Immature natural killer cell (primary cell): ENCODE measurements around the gene HDLBP. TPM values are rescaled to one million over a fixed set of nuclear protein-coding genes. Genes with fewer than 3 reads are reported as not detected.
A peak's percentile ranks its signal among the peaks of the same experiment; 100 is the strongest.

Experiments
- DNase-seq, 3 donors: peaks; one replicate each; pipeline ENCODE4 v3.0.0; 2022; ENCODE audit warnings: mixed read lengths in 1 of 3
- H3K27ac Mint-ChIP-seq, 6 donors: one replicate each; pipeline ENCODE4 v1.8.0; 2020; ENCODE audit warnings: mixed read lengths in 6 of 6, mild to moderate bottlenecking in 5 of 6, inconsistent platforms in 4 of 6, moderate library complexity in 3 of 6
- H3K27me3 Mint-ChIP-seq, 3 donors: one replicate each; pipeline ENCODE4 v1.8.0; 2020 to 2021; ENCODE audit warnings: low read depth in 3 of 3, mild to moderate bottlenecking in 3 of 3, mixed read lengths in 3 of 3, moderate library complexity in 3 of 3, inconsistent platforms in 1 of 3
- H3K36me3 Mint-ChIP-seq, 3 donors: one replicate each; pipeline ENCODE4 v1.8.0; 2020; ENCODE audit warnings: mixed read lengths in 3 of 3, inconsistent platforms in 2 of 3, mild to moderate bottlenecking in 2 of 3
- H3K4me1 Mint-ChIP-seq, 2 donors: one replicate each; pipeline ENCODE4 v1.8.0; 2020; ENCODE audit warnings: inconsistent platforms in 2 of 2, mild to moderate bottlenecking in 2 of 2, mixed read lengths in 2 of 2, moderate library complexity in 1 of 2
- H3K4me3 Mint-ChIP-seq, 5 donors: one replicate each; pipeline ENCODE4 v1.8.0; 2020; ENCODE audit warnings: mild to moderate bottlenecking in 5 of 5, mixed read lengths in 5 of 5, inconsistent platforms in 3 of 5, moderate library complexity in 3 of 5
- H3K9me3 Mint-ChIP-seq, 6 donors: one replicate each; pipeline ENCODE4 v1.8.0; 2020; ENCODE audit warnings: mild to moderate bottlenecking in 6 of 6, mixed read lengths in 6 of 6, inconsistent platforms in 4 of 6, moderate library complexity in 3 of 6
- polyA plus RNA-seq, 3 donors: library from polyadenylated mRNA; unstranded; fragments of 300-500 nt; fragmentation: Illumina TruSeq; gene quantifications; one replicate each; pipeline ENCODE4 v1.2.3, GENCODE V29; 2021

HDLBP gene
- polyA plus RNA-seq, 3 donors from 2014 or later, result 20.4 to 71.7 (median 31.5) TPM

DNA sequence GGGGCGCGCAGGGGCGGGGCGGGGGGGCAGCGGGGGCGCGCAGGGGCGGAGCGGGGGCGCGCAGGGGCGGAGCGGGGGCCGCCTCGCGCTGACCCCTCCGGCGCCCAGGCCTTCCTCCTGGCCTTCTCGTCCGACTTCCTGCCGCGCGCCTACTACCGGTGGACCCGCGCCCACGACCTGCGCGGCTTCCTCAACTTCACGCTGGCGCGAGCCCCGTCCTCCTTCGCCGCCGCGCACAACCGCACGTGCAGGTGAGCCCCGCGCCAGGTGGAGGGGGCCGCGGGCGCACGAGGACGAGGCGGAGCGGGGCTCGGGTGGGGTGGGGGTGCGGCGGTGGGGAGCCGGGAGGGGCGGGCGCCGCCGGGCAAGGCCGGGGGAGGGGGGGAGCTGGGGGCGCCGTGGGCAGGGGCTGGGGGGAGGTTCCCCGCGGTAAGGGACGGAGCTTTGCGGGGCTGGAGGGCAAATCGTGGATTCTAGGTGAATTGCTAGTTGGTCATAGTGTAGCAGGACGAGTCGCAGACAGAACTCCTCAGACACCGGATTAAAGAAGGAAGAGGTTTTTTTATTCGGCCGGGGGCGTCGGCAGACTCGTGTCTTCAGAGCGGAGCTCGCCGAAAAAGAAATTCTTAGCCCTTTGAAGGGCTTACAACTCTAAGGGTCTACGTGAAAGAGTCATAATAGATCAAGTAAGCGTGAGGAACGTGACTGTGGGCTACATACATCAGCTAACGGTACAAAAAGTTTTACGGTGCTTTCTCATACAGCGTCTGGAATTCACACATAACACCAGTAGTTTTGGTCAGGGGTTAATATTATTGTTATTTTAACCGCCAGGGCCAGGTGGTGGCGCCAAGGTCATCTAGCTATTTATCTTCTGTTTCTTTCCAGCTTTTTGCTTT lies 97.1 kb downstream of the HDLBP start:
- no peaks in the 10 kb centered on the region for H3K36me3 Mint-ChIP-seq
- peaks cover 0 to 10% (median 4%) of the 10 kb centered on the region in 3 donors for H3K27me3 Mint-ChIP-seq
- peaks cover 11 to 20% of the 10 kb centered on the region in 2 donors for H3K4me1 Mint-ChIP-seq
- DNase-seq, result peak; percentile 49 to 56 (median 54)
- peak overlapping the region; percentile 82 to 95 (median 92) for H3K4me3 Mint-ChIP-seq
- no peaks in the 10 kb centered on the region for H3K9me3 Mint-ChIP-seq
- H3K27ac Mint-ChIP-seq, result peak overlapping the region; percentile 8 to 91 (median 82)

GRCh38 chr2:241217320-241218031 lies 98.0 kb downstream of the HDLBP start:
- Mint-ChIP-seq H3K4me1 (peaks cover 11 to 20% of the 10 kb centered on the region in 2 donors), H3K27me3 (peaks cover 0 to 7% (median 6%) of the 10 kb centered on the region in 3 donors), H3K36me3 (no peaks in the 10 kb centered on the region), H3K27ac (peak overlapping the region in 3 of 6 donors; percentile 69 to 75 (median 73)), H3K4me3 (peak overlapping the region; percentile 64 to 86 (median 77)), H3K9me3 (no peaks in the 10 kb centered on the region)
- peak; percentile 50 to 52 (median 52) for DNase-seq

- H3K4me3 Mint-ChIP-seq, result peak overlapping the region; percentile 62 to 77 (median 71)
- peaks cover 11 to 20% of the 10 kb centered on the region in 2 donors for H3K4me1 Mint-ChIP-seq
- peak overlapping the region in 4 of 6 donors; percentile 11 to 62 (median 36) for H3K27ac Mint-ChIP-seq
- no peak for DNase-seq
- H3K9me3 Mint-ChIP-seq, result no peaks in the 10 kb centered on the region
- no peaks in the 10 kb centered on the region for H3K36me3 Mint-ChIP-seq
- H3K27me3 Mint-ChIP-seq, result peaks cover 0 to 6% (median 5%) of the 10 kb centered on the region in 3 donors
Observed at GRCh38 chr2:241216211-241216761, 99.2 kb downstream of the HDLBP start.

- no peak for DNase-seq
- H3K27me3 Mint-ChIP-seq, result peaks cover 0 to 6% (median 5%) of the 10 kb centered on the region in 3 donors
- H3K27ac Mint-ChIP-seq, result no peak overlapping the region
Observed at GRCh38 chr2:241215421-241215820, 100.1 kb downstream of the HDLBP start.

GRCh38 chr2:241214766-241215165 lies 100.7 kb downstream of the HDLBP start:
- no peak overlapping the region for H3K27ac Mint-ChIP-seq

More at GRCh38 chr2:241215421-241215820, 100.1 kb downstream of the HDLBP start:
- Mint-ChIP-seq H3K36me3 (no peaks in the 10 kb centered on the region), H3K4me1 (peaks cover 11 to 20% of the 10 kb centered on the region in 2 donors), H3K9me3 (no peaks in the 10 kb centered on the region), H3K4me3 (peak overlapping the region in 1 of 5 donors; percentile 2)

GRCh38 chr2:241214209-241214608 lies 101.3 kb downstream of the HDLBP start:
- H3K27ac Mint-ChIP-seq, result no peak overlapping the region
- peaks cover 0 to 6% (median 5%) of the 10 kb centered on the region in 3 donors for H3K27me3 Mint-ChIP-seq
- H3K4me3 Mint-ChIP-seq, result no peak overlapping the region
- H3K36me3 Mint-ChIP-seq, result no peaks in the 10 kb centered on the region
- no peaks in the 10 kb centered on the region for H3K9me3 Mint-ChIP-seq
- DNase-seq, result no peak
- peaks cover 10% of the 10 kb centered on the region in 2 donors for H3K4me1 Mint-ChIP-seq

More at GRCh38 chr2:241214766-241215165, 100.7 kb downstream of the HDLBP start:
- peaks cover 11 to 16% of the 10 kb centered on the region in 2 donors for H3K4me1 Mint-ChIP-seq
- peaks cover 0 to 6% (median 5%) of the 10 kb centered on the region in 3 donors for H3K27me3 Mint-ChIP-seq
- no peak for DNase-seq
- no peaks in the 10 kb centered on the region for H3K9me3 Mint-ChIP-seq
- no peaks in the 10 kb centered on the region for H3K36me3 Mint-ChIP-seq
- H3K4me3 Mint-ChIP-seq, result no peak overlapping the region

GRCh38 chr2:241213567-241213966 lies 101.9 kb downstream of the HDLBP start:
- no peak overlapping the region for H3K27ac Mint-ChIP-seq

DNA sequence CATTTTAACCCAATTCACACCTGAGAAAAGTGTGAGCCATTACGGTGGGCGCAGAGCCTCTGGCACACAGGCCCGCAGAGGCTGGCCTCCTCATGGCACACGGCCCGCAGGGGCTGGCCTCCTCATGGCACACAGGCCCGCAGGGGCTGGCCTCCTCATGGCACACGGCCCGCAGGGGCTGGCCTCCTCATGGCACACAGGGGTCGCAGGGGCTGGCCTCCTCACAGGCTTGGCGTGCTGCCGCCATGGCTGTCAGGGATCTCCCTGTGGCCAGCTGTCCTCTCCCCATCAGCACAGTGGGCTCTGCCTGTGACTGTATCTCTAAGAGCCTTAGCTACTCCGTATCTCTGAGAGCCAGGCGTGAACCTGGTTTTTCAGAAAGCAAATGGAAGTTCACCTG lies 102.4 kb downstream of the HDLBP start:
- H3K9me3 Mint-ChIP-seq, result no peaks in the 10 kb centered on the region
- no peaks in the 10 kb centered on the region for H3K36me3 Mint-ChIP-seq
- no peak overlapping the region for H3K4me3 Mint-ChIP-seq
- peaks cover 0 to 1% of the 10 kb centered on the region in 2 donors for H3K4me1 Mint-ChIP-seq
- DNase-seq, result no peak
- no peak overlapping the region for H3K27ac Mint-ChIP-seq
- peaks cover 0 to 7% (median 2%) of the 10 kb centered on the region in 3 donors for H3K27me3 Mint-ChIP-seq

More at GRCh38 chr2:241213567-241213966, 101.9 kb downstream of the HDLBP start:
- Mint-ChIP-seq H3K27me3 (peaks cover 0 to 5% (median 4%) of the 10 kb centered on the region in 3 donors), H3K4me1 (peaks cover 4% of the 10 kb centered on the region in 2 donors), H3K9me3 (no peaks in the 10 kb centered on the region), H3K4me3 (no peak overlapping the region), H3K36me3 (no peaks in the 10 kb centered on the region)
- DNase-seq, result no peak

DNA sequence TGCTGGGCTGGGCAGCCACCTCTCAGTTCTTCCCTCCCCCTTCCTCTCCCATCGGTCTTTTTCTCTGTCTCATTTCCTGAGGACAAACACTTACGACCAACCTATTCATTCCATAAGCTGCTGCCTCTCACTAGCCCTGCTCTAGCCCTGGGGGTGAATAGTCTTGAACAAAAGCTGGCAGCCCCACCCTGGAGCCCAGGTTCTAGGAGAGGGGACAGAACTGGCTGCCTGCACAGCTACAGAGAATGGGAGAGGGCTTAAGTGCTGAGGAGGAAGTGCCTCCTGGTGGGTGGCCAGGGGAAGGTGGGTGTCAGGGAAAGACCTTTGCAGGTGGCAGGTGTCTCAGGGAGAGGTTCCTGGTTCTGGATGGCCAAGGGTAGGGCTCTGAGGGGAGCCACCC lies 104.2 kb downstream of the HDLBP start:
- no peaks in the 10 kb centered on the region for H3K9me3 Mint-ChIP-seq
- H3K27me3 Mint-ChIP-seq, result peaks cover 0 to 7% (median 0%) of the 10 kb centered on the region in 3 donors
- no peak overlapping the region for H3K4me3 Mint-ChIP-seq
- no peaks in the 10 kb centered on the region for H3K4me1 Mint-ChIP-seq
- DNase-seq, result no peak
- H3K36me3 Mint-ChIP-seq, result no peaks in the 10 kb centered on the region
- H3K27ac Mint-ChIP-seq, result no peak overlapping the region

DNA sequence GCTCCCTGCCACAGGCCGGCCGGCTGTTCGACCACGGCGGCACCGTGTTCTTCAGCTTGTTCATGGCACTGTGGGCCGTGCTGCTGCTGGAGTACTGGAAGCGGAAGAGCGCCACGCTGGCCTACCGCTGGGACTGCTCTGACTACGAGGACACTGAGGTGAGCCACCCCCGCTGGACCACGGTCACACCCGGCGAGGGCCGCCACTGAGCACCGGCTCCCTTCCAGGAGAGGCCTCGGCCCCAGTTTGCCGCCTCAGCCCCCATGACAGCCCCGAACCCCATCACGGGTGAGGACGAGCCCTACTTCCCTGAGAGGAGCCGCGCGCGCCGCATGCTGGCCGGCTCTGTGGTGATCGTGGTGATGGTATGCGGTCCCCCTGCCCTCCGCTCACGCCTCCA lies 106.2 kb downstream of the HDLBP start:
- no peaks in the 10 kb centered on the region for H3K4me1 Mint-ChIP-seq
- no peak for DNase-seq

DNA sequence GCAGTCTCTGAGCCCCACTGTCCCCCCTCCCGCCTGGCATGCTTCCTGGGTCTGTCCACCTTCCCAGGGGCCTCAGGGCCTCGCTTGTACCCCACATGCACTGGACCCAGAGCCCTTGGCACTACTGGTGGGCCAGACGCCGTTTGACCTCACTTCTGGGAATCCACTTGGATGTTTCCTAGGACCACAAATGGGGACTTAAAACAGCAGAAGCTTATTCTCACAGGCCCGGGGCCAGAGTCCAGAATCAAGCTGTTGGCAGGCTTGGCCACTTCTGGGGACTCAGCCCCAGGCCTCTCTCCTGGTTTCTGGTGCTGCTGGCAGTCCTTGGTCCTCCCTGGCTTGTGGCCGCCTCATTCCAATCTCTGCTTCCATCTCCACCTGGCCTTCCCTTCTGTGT lies 107.4 kb downstream of the HDLBP start:
- Mint-ChIP-seq H3K4me3 (no peak overlapping the region), H3K27ac (no peak overlapping the region), H3K4me1 (no peaks in the 10 kb centered on the region), H3K9me3 (no peaks in the 10 kb centered on the region), H3K27me3 (peaks cover 0 to 4% (median 1%) of the 10 kb centered on the region in 3 donors), H3K36me3 (no peaks in the 10 kb centered on the region)
- DNase-seq, result no peak

More for the DNA sequence above, 106.2 kb downstream of the HDLBP start:
- Mint-ChIP-seq H3K4me3 (no peak overlapping the region), H3K9me3 (no peaks in the 10 kb centered on the region), H3K27ac (no peak overlapping the region), H3K27me3 (peaks cover 0 to 4% (median 1%) of the 10 kb centered on the region in 3 donors), H3K36me3 (no peaks in the 10 kb centered on the region)

- no peaks in the 10 kb centered on the region for H3K9me3 Mint-ChIP-seq
- H3K27me3 Mint-ChIP-seq, result peaks cover 0 to 4% (median 1%) of the 10 kb centered on the region in 3 donors
- no peaks in the 10 kb centered on the region for H3K36me3 Mint-ChIP-seq
- H3K27ac Mint-ChIP-seq, result no peak overlapping the region
- H3K4me3 Mint-ChIP-seq, result no peak overlapping the region
- H3K4me1 Mint-ChIP-seq, result no peaks in the 10 kb centered on the region
- no peak for DNase-seq
Observed at GRCh38 chr2:241207641-241208040, 107.8 kb downstream of the HDLBP start.

DNA sequence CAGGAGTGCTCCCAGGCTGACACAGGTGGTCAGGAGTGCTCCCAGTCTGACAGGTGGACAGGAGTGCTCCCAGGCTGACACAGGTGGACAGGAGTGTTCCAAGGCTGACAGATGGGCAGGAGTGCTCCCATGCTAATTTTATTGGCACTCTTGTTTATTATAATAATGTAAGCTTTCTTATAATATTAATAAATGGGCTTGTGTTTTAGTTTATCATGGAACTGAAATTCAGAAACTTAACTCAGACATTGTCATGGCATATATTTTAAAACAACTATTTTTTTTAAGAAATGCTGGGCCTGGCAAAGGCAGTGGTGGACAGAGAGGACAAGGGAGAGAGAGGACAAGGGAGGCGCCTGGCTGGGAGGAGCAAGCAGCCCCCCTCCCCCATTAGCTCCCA lies 108.3 kb downstream of the HDLBP start:
- H3K27me3 Mint-ChIP-seq, result peaks cover 0 to 2% (median 1%) of the 10 kb centered on the region in 3 donors
- no peaks in the 10 kb centered on the region for H3K4me1 Mint-ChIP-seq
- H3K4me3 Mint-ChIP-seq, result no peak overlapping the region
- no peaks in the 10 kb centered on the region for H3K36me3 Mint-ChIP-seq
- DNase-seq, result no peak
- no peaks in the 10 kb centered on the region for H3K9me3 Mint-ChIP-seq
- H3K27ac Mint-ChIP-seq, result no peak overlapping the region
